HG03469 (cell line): ENCODE results near the gene RADX.

ENCODE experiments used
- ATAC-seq: cut with Tn5 transposase; IDR thresholded peaks from one replicate; pipeline ENCODE4 v1.9.1; 2021; ENCODE audit warnings: mild to moderate bottlenecking, moderate library complexity, moderate number of reproducible peaks; ENCODE audit not compliant: unreplicated experiment

Gene RADX

GRCh38 chrX:106672527-106672926, 60.7 kb downstream of the RADX start:
- no peak for ATAC-seq

GRCh38 chrX:106680716-106681115, 68.9 kb downstream of the RADX start:
- no peak for ATAC-seq

- no peak for ATAC-seq
Observed at GRCh38 chrX:106684207-106684606, 72.4 kb downstream of the RADX start.

- no peak for ATAC-seq
Observed at GRCh38 chrX:106692425-106693065, 80.8 kb downstream of the RADX start.

- ATAC-seq = no peak
Observed at GRCh38 chrX:106696502-106696901, 84.7 kb downstream of the RADX start.

GRCh38 chrX:106698693-106699092, 86.9 kb downstream of the RADX start:
- ATAC-seq = no peak

- ATAC-seq = no peak
Observed at GRCh38 chrX:106702636-106703035, 90.9 kb downstream of the RADX start.

- no peak for ATAC-seq
Observed at GRCh38 chrX:106706466-106706865, 94.7 kb downstream of the RADX start.

- no peak for ATAC-seq
Observed at GRCh38 chrX:106707771-106708454, 96.1 kb downstream of the RADX start.

- ATAC-seq = no peak
Observed at GRCh38 chrX:106710771-106711170, 99.0 kb downstream of the RADX start.

GRCh38 chrX:106711375-106711774, 99.6 kb downstream of the RADX start:
- ATAC-seq = no peak

- ATAC-seq = no peak
Observed at GRCh38 chrX:106716004-106716403, 104.2 kb downstream of the RADX start.

GRCh38 chrX:106716463-106716862, 104.7 kb downstream of the RADX start:
- ATAC-seq = no peak

GRCh38 chrX:106718709-106719108, 106.9 kb downstream of the RADX start:
- no peak for ATAC-seq

- ATAC-seq = no peak
Observed at GRCh38 chrX:106725931-106726330, 114.2 kb downstream of the RADX start.

GRCh38 chrX:106726485-106727437, 115.0 kb downstream of the RADX start, which contains the start of gene RNF128:
Gene RNF128, plus strand, starts transcription at chrX:106726701. Its CDS starts 213 bp downstream, at chrX:106726914.
- no peak for ATAC-seq

- no peak for ATAC-seq
Observed at GRCh38 chrX:106728337-106728736, 116.6 kb downstream of the RADX start.
